Thyroid gland (tissue), 4 donors: Measurements from ENCODE around the gene IFI35.

Source experiments
- POLR2A ChIP-seq, 2 donors: fragments of 450-650 bp; IDR thresholded peaks; one replicate each; pipeline ENCODE4 v1.6.1; 2017; ENCODE audit warnings: antibody characterized with exemption in 2 of 2, mild to moderate bottlenecking in 2 of 2, moderate library complexity in 1 of 2
- TF ChIP-seq, protein P1 (sequence below), 6 experiments: fragments of 200-600 bp in 3 of 6; fragments of 450-650 bp in 3 of 6; sonication (generic) in 3 of 6; IDR thresholded peaks; one replicate each; pipeline ENCODE4 v1.5.1; 2016 to 2019; ENCODE audit warnings: antibody characterized with exemption in 6 of 6, mild to moderate bottlenecking in 2 of 6, inconsistent platforms in 1 of 6, moderate library complexity in 1 of 6

DNA sequence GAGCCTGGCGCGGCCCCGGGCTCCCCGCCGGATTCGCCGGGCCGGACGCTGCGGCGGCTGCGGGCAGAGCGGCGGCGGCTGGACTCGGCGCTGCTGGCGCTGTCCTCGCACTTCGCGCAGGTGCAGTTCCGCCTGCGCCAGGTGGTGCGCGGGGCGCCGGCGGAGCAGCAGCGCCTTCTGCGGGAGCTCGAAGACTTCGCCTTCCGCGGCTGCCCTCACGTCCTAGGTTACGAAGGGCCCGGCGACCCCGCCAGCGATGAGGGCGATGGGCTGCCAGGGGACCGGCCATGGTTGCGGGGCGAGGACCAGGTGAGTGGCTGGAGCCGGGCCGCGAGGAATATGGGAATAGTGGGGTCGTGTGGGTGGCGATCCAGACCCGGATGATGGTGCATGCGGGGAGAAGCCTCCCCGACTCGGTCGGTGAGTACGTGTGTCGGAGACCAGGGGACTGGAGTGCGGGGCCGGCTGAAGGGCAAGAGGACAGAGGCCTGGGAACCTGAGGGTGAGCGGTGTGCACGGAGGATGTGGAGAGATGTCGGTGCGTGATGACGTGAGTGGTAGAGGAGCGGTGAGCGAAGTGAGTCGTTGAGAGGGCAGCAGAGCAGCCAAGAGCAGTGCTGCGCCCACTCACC lies 25.7 kb upstream of the IFI35 start:
- TF ChIP-seq, protein P1, sequence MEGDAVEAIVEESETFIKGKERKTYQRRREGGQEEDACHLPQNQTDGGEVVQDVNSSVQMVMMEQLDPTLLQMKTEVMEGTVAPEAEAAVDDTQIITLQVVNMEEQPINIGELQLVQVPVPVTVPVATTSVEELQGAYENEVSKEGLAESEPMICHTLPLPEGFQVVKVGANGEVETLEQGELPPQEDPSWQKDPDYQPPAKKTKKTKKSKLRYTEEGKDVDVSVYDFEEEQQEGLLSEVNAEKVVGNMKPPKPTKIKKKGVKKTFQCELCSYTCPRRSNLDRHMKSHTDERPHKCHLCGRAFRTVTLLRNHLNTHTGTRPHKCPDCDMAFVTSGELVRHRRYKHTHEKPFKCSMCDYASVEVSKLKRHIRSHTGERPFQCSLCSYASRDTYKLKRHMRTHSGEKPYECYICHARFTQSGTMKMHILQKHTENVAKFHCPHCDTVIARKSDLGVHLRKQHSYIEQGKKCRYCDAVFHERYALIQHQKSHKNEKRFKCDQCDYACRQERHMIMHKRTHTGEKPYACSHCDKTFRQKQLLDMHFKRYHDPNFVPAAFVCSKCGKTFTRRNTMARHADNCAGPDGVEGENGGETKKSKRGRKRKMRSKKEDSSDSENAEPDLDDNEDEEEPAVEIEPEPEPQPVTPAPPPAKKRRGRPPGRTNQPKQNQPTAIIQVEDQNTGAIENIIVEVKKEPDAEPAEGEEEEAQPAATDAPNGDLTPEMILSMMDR (IDR thresholded peaks at IDR 0.05), result peak in 3 of 6 experiments; percentile 27 to 59 (median 42)
- TF ChIP-seq POLR2A (IDR thresholded peaks at IDR 0.05), result no peak
